SK-N-SH treated with all-trans-retinoic acid at 6 μM for 48 hours (cell line): ENCODE results near the gene WWTR1.

Experiments
- ARNTL ChIP-seq: fragments of 450-650 bp; formaldehyde crosslinking; IDR thresholded peaks from 2 replicates; pipeline ENCODE4 v1.5.0; 2020; ENCODE audit warnings: low read depth, mild to moderate bottlenecking, moderate library complexity, borderline replicate concordance
- CSDC2 ChIP-seq: fragments of 250-450 bp; sonication (Bioruptor Pico); IDR thresholded peaks from 2 replicates; pipeline ENCODE4 v1.5.0; 2020; ENCODE audit warnings: mild to moderate bottlenecking, moderate library complexity
- ESRRG ChIP-seq: fragments of 250-450 bp; sonication (Bioruptor Pico); IDR thresholded peaks from 2 replicates; pipeline ENCODE4 v1.6.1; 2021; ENCODE audit warnings: mild to moderate bottlenecking
- TOX ChIP-seq: fragments of 250-450 bp; sonication (Bioruptor Pico); IDR thresholded peaks from 2 replicates; pipeline ENCODE4 v1.8.0; 2021; ENCODE audit warnings: mild to moderate bottlenecking, moderate library complexity, borderline replicate concordance
- ZFP3 ChIP-seq: fragments of 250-450 bp; sonication (Bioruptor Pico); IDR thresholded peaks from 2 replicates; pipeline ENCODE4 v1.5.0; 2020; ENCODE audit warnings: mild to moderate bottlenecking, moderate library complexity
- ZFP30 ChIP-seq: fragments of 450-650 bp; formaldehyde crosslinking; IDR thresholded peaks from 2 replicates; pipeline ENCODE4 v1.5.0; 2022; ENCODE audit warnings: mild to moderate bottlenecking, moderate library complexity
- ZNF565 ChIP-seq: fragments of 450-650 bp; formaldehyde crosslinking; conservative IDR thresholded peaks from 2 replicates; pipeline ENCODE4 v1.5.0; 2020; ENCODE audit warnings: low read depth, mild to moderate bottlenecking, moderate library complexity
- ZNF70 ChIP-seq: fragments of 450-650 bp; formaldehyde crosslinking; IDR thresholded peaks from 2 replicates; pipeline ENCODE4 v1.5.0; 2020; ENCODE audit warnings: mild to moderate bottlenecking, moderate library complexity
- ZNF8 ChIP-seq: fragments of 450-650 bp; formaldehyde crosslinking; IDR thresholded peaks from 2 replicates; pipeline ENCODE4 v1.5.0; 2020; ENCODE audit warnings: mild to moderate bottlenecking, moderate library complexity
- TF ChIP-seq, protein P1 (sequence below): fragments of 250-450 bp; sonication (Bioruptor Pico); IDR thresholded peaks from 2 replicates; pipeline ENCODE4 v1.8.0; 2020; ENCODE audit warnings: mild to moderate bottlenecking, moderate library complexity, borderline replicate concordance

DNA sequence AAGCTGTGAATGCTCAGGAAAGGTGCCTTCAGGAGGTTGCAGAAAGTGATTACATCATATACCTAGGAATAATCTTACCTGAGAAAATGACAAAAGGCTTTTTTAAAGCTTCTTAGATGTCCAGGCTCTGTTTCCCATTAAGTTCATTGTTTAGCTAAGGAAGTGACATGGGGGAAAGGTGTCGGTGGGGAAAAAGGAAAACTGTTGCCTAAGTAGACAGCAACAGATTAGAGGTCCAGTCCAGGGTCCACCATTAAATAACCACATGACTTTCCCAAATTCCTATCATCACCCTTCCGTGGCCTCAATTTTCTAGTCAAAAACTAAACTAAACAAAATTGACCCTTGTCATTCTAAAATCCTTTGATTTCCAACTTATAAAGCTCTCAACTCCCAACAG lies 4.3 kb downstream of the WWTR1 start:
- no peak for TF ChIP-seq ZNF70 (CRISPR knock-in tag)
- TF ChIP-seq ESRRG (CRISPR knock-in tag): no peak
- no peak for TF ChIP-seq ZNF8
- TF ChIP-seq ZFP3 (CRISPR knock-in tag): no peak
- TF ChIP-seq TOX (CRISPR knock-in tag): no peak
- TF ChIP-seq, protein P1, sequence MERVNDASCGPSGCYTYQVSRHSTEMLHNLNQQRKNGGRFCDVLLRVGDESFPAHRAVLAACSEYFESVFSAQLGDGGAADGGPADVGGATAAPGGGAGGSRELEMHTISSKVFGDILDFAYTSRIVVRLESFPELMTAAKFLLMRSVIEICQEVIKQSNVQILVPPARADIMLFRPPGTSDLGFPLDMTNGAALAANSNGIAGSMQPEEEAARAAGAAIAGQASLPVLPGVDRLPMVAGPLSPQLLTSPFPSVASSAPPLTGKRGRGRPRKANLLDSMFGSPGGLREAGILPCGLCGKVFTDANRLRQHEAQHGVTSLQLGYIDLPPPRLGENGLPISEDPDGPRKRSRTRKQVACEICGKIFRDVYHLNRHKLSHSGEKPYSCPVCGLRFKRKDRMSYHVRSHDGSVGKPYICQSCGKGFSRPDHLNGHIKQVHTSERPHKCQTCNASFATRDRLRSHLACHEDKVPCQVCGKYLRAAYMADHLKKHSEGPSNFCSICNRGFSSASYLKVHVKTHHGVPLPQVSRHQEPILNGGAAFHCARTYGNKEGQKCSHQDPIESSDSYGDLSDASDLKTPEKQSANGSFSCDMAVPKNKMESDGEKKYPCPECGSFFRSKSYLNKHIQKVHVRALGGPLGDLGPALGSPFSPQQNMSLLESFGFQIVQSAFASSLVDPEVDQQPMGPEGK (CRISPR knock-in tag): no peak
- TF ChIP-seq ZFP30 (CRISPR knock-in tag): no peak
- no peak for TF ChIP-seq ARNTL
- no peak for TF ChIP-seq CSDC2 (CRISPR knock-in tag)
- TF ChIP-seq ZNF565: no peak
